NCI-H2171 treated with DMSO at 0.1 percent for 48 hours (cell line): ENCODE measurements around the gene BSDC1.
"Not testable (repeated sequence)": the region's sequence is repeated elsewhere in the genome, so short reads cannot be mapped to it uniquely, and the experiment has no call there.

ENCODE experiments used
- DNase-seq: peaks from one replicate; lab custom pipeline; 2025; lab: John Stamatoyannopoulos, UW

The BSDC1 gene

DNA sequence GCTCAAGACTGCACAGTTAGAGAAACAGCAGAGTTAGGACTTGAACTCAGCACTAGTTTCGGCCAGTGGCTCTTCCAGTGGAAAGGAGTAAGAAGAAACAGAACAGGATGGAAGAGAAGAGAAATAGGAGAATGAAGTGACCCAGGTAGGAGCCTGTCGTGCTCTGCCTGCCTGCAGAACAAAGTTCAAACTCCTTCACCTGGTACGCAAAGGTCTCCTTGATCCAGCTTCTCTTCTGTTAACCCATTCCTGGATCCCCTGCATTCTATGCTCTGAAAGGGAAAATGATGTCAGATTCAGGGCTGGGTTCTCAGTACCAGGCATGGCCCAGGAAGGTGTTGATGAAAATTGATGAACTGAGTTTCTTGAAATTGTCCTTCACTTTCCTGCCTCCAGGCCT, 35.8 kb downstream of the BSDC1 start:
- no peak for DNase-seq

DNA sequence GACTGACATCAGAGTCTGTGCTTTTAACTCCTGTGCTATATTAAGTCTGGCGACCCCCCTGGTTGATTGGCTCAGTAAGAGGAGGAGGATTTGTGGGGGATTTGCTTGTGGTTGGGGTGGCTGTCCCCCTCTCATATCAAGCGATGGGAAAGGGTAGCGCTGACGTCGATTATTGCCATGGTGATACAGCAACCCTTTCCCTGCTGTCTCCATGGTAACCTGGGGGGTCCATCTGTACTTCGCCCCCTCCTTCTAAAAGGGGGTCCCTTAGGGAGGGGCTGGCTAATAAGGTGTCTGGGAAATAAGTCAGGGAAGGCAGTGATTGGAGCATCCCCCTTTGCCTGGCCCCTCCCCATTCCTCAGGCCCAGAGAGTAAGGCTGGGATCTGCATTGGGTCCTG, 36.6 kb downstream of the BSDC1 start:
- DNase-seq = no peak

DNA sequence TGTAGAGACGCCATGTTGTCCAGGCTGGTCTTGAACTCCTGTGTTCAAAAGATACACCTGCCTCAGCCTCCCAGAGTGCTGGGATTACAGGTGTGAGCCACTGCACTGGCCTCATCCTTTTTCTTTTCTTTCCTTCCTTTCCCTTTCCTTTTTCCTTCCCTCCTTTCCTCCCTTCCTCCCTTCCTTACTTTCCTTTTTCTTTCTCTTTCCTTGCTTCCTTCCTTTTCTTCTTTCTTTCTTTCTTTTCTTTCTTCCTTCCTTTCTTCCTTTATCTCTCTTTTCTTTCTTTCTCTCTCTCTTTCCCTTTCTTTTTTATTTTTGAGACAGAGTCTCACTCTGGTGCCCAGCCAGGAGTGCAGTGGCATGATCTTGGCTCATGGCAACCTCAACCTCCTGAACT, 37.8 kb downstream of the BSDC1 start:
- no peak for DNase-seq

DNA sequence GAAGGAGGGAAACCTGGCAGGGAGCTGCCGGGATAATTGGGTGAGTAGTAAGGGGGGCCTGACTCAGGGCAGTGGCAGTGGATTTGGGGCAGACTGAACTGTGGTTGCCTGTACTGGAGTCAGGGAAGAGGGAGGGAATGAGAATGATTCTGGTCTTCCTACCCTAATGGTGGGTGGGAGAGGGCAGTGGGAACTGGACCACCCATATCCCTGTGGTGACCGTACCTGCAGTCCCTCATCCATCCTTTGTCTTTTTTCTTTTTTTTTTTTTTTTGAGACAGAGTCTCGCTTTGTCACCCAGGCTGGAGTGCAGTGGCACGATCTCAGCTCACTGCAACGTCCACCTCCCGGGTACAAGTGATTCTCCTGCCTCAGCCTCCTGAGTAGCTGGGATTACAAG, 38.5 kb downstream of the BSDC1 start:
- not testable (repeated sequence) for DNase-seq

DNA sequence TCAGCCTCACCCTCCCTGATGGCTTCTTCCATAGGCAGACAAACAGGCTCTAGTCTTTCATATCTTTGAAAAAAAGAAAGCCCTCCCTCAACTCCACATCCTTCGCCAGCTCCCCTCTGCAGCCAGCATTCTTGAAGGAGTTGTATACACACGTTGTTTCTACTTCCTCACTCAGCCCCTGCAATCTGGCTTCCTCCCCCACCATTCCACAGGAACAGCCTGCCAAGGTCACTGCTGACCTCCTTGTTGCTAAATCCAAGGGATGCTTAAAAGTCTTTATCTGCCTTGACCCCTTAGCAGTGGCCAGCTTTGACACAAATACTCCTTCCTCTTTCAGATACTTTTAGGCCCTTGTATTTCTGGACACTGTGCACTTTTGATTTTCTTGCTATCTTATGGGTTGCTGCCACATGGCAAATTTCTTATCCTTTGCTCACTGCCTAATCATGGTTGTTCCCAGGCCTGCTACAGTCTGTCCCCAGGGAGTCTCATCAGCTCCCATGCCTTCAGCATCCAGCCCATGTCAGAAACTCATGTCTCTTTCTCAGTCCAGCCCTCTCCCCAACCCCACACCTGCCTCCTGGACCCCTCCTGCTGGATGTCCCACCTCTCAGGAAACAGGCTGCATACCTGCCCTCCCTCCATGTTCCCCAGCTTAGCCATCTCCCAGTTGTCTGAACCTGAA, 40.2 kb downstream of the BSDC1 start:
- DNase-seq = no peak

DNA sequence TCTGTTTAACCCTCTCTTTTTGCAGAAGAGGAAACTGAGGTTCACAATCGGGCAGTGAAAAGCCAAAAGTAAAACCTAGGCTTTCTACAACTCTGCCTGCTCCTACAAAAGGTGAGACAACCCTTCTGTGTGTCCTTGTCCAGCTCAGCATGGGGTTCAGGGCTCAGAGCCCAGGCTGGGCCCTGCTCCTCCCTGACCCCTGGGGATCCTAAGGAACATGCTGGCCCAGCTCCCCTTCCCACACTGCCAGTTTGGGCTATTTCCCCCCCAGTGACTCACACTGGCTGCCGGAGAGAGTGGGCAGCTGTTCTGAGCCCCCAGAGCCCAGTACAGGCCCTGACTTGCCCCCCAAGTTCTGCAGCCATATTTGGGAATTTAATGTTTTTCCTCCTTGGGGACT, 40.8 kb downstream of the BSDC1 start:
- DNase-seq = no peak

DNA sequence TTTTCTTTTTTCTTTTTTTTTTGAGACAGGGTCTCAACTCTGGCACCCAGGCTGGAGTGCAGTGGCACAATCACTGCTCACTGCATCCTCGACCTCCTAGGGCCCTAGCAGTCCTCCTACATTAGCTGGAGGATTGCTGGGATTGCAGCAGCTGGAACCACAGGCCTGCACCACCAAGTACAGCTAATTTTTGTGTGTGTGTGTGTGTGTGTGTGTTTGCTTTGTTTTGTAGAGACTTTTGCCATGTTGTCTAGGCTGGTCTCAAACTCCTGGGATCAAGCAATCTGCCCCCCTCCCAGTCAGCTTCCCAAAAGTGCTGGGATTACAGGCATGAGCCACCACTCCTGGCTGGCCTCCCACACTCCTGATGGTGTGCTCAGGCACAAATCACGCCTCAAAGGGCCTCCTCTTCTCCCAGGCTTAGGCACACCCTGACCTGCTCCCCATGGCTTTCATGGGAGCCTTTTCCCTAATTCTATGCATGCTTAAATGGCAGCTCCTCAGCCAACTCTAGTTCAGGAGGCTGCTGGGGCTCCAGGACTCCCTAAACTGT, 41.3 kb downstream of the BSDC1 start:
- DNase-seq = no peak

DNA sequence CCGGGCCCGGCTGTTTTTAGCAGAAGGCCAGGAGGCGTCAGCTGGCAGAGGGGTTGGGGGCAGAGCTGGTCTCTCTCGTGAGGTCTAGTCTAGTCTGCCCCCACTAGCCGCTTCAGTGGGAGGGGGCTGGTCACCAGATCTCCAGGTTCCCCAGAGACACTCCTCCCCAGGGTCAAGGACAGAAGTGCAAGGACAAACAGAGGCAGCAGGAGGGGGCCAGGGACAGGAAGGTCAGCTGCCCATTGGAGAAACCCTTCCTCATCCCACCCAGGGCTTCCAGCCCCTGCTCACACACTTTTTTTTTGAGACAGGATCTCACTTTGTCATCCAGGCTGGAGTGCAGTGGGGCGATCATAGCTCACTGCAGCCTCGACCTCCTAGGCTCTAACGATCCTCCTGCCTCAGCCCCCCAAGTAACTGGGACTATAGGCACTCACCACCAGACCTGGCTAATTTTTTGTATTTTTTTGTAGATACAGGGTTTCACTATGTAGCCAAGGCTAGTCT, 41.9 kb downstream of the BSDC1 start:
- DNase-seq = no peak

DNA sequence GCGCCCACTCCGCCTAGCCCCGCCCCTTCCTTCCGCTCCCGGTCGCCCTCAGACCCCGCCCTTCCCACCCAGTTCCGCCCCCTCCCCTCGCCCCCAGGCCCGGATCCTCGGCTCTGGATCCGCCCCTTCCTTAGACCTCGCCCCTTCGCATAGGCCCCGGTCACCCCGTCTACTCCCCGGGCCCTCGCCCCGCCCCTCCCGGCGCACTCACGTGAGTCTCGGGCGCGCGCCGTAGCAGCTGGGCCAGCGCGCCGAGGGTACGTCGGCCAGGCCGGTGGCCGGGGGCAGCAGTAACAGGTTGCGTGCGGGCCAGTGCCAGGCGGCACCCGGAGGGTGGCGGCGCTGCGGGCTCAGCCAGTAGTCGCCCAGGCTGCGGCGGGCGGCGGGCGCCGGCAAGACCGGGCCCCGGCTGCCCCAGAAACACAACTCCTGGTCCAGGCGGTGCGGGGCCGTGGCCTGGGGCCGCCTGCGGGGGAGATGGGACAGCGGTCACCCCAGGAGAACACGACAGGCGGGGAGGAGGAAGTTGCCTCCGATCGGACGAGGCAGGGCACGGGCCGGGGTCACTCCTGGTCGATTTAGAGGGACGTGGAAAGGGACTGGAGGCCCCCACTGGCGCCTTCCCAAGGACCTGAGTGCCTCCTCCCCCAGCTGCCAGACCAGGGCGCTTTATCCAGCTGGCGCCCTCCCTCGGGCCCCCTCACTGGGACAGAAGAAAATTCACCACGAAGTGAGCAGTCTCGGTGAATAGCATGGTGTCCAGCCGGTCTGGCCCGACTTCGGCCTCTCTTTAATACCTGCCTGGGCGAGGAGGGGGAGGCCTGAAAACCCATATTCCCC, 42.6 kb downstream of the BSDC1 start:
- DNase-seq = peak; percentile 92

DNA sequence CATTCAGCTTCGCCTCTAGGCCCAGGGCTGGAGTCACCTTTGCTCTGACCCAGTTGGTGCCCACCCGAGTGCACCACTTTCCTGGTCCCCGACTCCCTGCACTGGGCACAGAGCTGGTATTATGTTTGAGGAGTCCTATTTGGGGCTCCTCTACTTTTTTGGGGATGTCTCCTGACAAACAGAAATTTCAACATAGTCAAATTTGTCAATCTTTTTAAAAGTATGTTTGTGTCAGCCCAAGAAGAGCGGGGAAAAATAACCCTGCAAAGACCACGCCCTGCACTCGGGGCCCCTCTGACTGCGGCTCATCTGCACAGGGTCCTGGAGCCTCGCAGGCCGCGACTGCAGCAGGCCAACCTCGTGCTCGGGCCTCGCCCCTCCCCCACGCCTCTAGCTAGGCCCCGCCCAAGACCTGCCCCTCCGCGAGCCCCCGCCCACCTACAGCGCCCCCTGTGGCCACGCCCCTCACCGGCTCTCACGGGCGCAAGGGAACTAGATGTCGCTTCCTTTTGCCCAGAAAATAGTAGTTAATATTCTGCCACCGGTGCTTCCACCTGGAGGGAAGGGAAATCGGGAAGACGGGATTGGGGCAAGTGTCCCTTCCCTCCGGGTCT, 43.3 kb downstream of the BSDC1 start:
- DNase-seq = peak; percentile 83

DNA sequence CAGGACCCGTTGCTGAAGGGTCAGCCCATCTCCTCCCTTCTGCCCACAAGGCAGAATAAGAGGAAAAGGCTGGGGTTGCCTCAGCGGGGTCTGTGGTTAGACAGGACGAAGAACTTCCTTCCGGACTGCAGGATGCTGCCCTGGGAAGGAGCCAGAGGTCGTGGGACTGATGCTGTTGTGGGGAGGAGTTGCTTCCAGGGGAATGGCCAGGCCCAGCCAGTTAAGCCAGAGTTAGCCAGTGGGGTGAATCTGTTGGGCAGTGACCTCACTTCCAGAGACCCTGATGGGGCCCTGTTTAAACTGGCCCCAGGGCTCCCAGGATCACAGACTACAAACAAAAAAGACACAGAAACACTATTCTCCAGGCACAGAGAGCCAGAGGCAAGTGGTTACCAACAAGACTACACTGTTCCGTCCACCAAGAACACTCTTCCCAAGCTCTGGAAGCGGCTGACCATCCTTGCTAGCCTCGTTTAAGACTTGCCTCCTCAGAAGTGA, 45.0 kb downstream of the BSDC1 start:
- no peak for DNase-seq

DNA sequence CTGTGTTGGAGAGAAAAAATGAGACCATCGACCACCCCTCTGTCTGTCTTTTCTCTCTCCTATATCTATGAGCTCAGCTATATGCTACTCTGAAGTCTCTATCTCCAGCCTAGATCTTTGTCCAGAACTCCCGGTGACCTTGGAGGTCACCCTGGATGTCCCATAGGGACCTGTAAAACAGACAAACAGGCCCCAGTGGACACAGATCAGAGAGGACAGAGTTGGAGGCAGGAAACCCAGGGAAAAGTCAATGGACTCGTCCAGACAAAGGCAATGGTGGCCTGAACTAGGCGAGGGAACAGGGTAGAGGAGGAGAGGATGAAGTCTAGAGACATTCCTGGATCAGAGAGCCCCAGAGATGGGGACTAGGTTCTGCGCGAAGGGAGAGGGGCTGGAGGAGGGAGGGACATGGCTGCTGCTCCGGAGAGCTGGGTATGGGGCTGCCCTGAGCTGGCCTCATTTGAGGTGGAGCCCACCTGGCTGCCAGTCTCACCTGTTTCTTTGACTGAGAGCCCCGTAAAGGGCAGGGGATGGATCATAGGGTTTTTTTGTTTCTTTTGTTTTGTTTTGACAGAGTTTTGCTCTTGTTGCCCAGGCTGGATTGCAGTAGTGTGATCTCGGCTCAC, 47.6 kb downstream of the BSDC1 start:
- no peak for DNase-seq

DNA sequence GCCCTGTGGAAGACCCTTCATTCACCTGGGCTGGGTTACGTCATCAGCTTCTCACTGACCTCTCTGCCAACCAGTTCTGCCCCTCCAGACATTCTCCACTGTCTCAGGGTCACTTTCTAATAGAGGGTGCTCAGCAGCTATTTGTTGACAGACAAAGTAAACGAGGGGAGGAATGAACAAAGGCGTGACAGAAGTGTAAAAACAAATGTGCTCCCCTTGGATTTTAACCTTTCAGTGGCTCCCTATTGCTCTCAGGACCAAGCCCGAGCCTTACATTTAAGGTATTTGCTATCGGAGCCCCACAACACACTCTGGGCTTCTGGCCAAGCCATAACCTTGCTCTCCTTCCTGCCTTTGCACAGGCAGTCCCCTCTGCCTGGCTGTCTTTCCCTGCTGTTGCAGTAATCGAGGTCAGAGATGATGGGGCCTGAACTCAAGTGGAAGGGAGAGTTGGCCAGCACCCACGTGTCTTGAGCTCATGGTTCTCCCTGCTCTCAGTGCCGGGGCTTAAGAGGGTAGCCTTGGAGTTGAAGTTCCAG, 48.9 kb downstream of the BSDC1 start:
- no peak for DNase-seq

DNA sequence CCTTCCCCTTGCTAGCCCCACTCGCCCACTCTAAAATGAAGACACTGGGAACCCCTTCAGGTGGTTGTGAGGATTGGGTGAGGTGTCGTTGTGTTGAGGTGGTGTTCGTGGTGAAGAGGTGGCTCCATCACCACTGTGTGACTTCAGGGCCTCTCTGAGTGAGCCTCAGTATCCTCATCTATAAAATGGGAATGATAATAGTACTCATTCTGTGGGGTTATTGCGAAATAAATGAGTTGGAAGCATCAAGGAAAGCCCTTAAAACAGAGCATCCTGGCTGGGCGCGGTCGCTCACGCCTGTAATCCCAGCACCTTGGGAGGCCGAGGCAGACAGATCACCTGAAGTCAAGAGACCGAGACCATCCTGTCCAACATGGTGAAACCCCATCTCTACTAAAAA, 51.5 kb downstream of the BSDC1 start:
- DNase-seq = no peak

DNA sequence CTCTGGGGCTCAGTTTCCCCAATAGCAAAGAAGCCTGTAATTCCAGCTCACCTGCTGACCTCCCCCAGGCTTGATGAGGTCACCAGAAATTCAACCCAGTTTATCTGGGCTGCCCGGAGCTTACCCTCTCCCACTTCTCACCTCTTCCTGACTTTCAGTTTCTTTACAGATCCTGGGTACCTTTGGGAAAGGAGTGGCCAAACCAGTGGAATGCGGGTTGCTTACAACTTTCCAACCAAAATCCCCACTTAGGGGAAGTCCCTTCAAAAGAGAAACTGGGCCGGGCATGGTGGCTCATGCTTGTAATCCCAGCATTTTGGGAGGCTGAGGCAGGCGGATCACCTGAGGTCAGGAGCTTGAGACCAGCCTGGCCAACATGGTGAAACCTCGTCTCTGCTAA, 52.3 kb downstream of the BSDC1 start:
- no peak for DNase-seq

DNA sequence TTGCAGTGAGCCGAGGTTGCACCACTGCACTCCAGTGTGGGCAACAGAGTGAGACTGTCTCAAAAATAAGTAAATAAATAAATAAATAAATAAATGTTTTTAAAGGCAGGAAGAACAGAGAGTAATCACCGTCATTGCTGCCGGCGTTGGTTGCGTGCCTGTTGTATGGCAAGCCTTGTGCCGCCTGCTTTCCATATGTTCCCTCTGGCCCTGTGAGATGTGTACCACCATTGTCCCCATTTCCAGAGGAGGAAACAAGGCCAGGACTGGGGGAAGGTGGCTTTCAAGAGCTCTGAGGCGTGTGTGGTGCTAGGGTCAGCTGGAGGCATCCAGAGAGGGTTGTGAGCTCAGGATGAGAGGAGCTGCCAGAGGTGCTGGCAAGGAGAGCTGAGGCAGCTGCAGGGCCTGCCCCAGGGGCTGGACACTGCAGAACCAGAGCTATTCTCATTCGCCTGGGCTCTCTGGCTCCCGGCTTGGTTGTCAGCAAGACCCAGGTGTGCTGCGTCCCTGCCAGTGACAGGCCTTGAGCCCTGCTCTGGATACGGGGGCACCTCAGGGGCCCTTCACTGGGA, 53.0 kb downstream of the BSDC1 start:
- DNase-seq = no peak

DNA sequence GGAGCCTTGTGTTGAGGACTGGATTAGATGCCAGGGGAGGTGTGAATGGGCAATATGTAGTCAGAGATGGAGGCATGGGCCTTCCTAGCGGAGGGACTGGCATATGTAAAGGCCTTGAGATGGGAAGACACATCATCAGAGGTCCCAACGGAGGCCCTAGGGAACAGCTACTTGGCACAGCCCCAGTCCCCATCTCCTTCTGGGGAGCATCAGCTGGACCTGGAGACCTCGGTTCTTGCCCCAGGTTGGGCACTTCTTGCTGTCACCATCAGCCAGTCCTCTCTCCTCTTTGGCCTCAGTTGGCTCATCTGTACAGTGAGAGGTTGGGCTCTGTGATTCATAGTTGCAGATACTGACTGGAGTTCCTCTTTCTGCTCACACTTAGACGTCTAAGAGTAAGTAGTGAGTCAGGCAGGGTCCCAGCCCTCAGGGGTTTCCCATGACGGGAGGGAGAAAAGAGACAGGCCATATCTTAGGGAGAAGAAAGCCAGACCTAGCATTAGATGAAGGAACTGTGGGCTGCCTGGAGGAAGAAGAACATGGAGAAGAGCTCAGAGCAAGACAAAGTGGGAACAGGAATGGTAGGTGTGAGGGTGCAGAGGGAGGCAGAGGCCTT, 54.8 kb downstream of the BSDC1 start:
- DNase-seq = no peak

DNA sequence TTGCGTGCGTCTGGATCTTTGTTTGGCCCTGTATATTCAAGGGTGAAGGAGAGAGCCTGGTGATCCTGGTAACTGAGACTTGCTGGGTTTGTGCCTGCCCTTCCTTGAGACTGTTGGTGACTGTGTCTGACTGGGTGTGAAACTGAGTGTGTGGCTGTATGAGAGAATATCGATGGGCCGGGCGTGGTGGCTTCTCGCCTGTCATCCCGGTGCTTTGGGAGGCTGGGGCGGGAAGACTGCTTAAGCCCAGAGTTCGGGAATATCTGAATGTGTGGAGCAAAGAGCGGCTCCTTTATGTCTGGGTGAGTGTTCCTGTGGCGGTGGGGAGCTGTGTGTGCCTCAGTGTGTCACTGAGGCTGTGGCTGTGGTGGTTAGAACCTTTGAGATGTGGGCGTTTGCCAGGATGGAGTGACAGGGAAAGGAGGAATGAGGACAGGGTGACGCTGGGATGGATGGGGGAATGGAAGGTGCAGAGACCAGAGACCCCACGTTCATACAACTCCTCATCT, 55.5 kb downstream of the BSDC1 start:
- no peak for DNase-seq

DNA sequence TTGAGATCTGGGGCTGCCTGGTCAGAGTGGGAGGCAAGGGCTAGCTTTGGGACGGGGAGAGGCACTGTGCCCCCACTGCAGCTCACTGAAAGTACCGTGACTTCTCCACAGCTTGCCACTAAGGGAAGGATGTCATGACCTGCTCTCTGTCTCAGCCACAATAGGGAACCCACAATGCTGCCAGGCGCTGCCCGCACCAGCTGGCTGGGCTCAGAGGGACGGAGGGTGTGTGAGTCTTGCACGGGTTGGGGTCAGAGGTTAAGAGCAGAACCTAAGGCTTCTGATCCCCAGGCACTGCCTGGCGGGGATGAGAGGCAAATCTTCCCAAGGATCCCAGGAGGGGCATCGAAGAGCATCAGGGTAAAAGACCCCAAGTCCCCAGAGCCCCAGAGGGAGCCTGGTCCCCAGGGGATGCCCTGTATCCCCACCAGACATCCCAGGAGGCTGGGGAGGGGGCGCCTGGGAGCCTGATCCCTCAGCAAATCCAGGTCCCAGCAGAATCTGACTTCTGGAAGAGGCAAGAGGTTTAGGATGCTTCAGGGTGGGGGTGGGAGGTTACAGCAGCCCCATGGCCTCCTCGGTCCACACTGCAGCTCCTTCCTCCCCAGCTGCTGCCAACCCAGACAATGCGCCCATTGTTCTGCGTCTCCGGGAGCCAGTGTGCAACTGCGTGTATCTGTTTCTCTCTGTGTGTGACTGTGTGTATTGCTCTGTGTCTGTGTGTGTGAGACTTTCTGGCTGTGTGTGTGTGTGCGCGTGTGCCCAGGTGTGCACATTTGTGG, 56.2 kb downstream of the BSDC1 start:
- no peak for DNase-seq
